Motor neuron (in vitro differentiated cells): ENCODE measurements around the gene TMEM212. TPM values are rescaled to one million over a fixed set of nuclear protein-coding genes. Genes with fewer than 3 reads are reported as not detected.

ENCODE experiments used
- ATAC-seq, 8 experiments: fragments of 200-7000 bp; cut with Tn5 transposase; replicated peaks in 6 of 8; 2 replicates each; pipeline ENCODE4 v1.8.0; 2021; ENCODE audit warnings: mild to moderate bottlenecking in 8 of 8, moderate library complexity in 8 of 8
- H3K27ac ChIP-seq, 2 donors: fragments of 250-450 bp; sonication (Bioruptor Pico); 2 replicates each; pipeline ENCODE4 v1.9.0; 2021; ENCODE audit warnings: antibody characterized with exemption in 2 of 2, mild to moderate bottlenecking in 2 of 2, moderate library complexity in 1 of 2
- H3K4me1 ChIP-seq, 2 donors: fragments of 250-450 bp; sonication (Bioruptor Pico); replicated peaks in 1 of 2; 2 replicates each; pipeline ENCODE4 v1.6.1; 2021; ENCODE audit warnings: antibody characterized with exemption in 2 of 2, mild to moderate bottlenecking in 2 of 2, moderate library complexity in 1 of 2
- H3K4me3 ChIP-seq, 5 donors: fragments of 250-450 bp; sonication (Bioruptor Pico); 2 replicates each; pipeline ENCODE4 v1.9.0; 2021; ENCODE audit warnings: antibody characterized with exemption in 5 of 5, mild to moderate bottlenecking in 5 of 5, moderate library complexity in 4 of 5
- WGBS, 10 experiments: fragments of 450-650 bp; shearing (Covaris generic); methylation state at CpG; one replicate each; pipeline ENCODE4 v1.0.0; 2022; 5-methylcytosine and 5-hydroxymethylcytosine counted together
- in situ Hi-C, 9 experiments: fragments of 400-800 bp; cut with MboI; loops; one replicate each; pipeline ENCODE4 v1.15.0; 2021; ENCODE audit warnings: low sequenced_read_pairs in 9 of 9, low pct_unique_long_range_greater_than_20kb in 2 of 9; ENCODE audit not compliant: unreplicated experiment in 9 of 9
- total RNA-seq, 8 experiments: library from RNA; unstranded; fragments of 300-600 nt; gene quantifications; 2 replicates each; pipeline versions ENCODE4 v1.2.3 to v1.2.4, GENCODE V29; 2022

Gene TMEM212
- total RNA-seq, 8 experiments from 2014 or later: 0.19 TPM; not detected in 7

DNA sequence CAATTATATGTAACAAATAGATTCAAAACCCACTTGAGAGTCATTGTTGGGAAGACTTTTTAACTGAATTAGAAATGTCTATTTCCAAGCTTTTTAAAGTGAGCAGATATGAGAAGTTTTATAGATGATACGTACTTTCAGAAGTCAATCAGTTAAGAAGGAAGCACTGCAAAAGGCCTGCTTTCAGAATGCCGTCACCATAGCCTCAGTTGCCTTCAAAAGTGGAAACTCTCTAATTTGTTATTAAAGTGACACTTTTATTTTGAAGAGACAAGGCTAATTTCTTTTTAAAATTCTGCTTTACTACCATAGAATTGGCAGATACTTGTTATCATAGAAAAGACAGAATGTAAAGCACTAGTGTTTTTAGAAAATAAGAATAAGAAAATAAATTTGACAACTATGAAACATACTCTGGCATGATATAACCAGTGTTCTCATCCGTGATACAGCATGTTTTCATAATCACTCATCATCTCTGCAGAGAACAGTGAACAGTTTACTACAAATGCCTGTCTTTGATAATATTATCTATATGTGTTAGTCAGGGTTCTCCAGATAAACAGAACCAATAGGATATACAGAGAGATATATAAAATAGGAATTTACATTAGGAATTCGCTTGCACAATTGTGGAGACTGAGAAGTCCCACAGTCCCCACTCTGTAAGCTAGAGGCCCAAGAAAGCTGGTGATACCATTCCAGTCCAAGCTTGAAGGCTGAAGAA, 25.9 kb upstream of the TMEM212 start:
- Histone ChIP-seq H3K4me1 (no peaks in the 10 kb centered on the region), H3K27ac (no peak overlapping the region), H3K4me3 (no peak overlapping the region)
- 61 to 100% (median 88%) methylated on average over 1 to 4 of the region's 4 CpGs; no CpG with 5 or more reads in 1 of the 10 experiments for WGBS, 10 experiments
- ATAC-seq: no peak
- in situ Hi-C loops: no loop called here

DNA sequence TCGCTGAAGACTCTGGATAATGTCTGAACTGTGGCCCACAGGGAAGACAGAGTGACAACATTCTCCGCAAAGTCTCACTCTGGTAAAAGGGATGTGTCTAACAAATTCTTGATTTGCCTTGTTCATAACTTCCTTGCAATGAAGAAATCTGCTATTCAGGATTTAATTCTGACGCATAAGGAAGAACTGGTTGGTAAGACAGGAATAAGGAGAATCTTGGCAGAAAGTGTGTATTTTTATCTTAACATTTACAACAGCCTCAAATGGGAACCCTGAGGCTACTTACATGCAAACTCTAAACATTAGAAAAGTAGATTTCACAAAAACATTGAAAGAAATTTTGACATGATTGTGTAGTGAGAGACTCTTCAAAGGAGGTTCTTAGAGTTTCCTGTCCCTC, 22.1 kb upstream of the TMEM212 start:
- no peak overlapping the region for H3K4me3 ChIP-seq
- no peak for ATAC-seq
- H3K4me1 ChIP-seq: no peaks in the 10 kb centered on the region
- in situ Hi-C loops: no loop called here
- no peak overlapping the region for H3K27ac ChIP-seq
- WGBS, 10 experiments: 65 to 100% (median 90%) methylated on average over 2 to 3 of the region's 3 CpGs

DNA sequence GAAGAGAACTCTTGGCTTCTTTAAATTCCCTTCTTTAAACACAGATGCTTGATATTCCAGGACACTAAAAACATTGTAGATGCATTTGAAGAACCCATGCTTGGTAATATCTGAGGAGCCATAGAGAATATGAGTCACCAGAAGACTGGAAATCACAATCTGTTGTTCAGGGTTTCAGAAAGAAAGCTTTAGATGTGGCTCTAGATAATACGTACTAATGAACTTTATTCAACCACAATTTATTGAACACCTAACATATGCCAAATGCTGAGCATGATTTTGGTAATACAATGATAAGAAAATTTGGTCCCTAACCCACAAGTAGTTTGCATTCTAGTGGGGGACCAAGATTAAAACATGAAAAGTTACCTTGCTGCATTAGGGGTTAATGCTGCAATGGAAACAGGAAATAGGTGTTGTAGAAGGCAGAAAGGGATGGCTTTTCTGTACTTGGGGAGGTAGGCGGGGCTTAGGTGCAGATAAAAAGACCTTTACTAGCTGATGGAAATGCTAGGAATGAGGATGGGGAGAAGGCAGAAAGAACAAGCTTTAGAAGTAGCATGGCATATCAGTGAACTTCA, 21.3 kb upstream of the TMEM212 start:
- Histone ChIP-seq H3K27ac (no peak overlapping the region), H3K4me1 (no peaks in the 10 kb centered on the region), H3K4me3 (no peak overlapping the region)
- in situ Hi-C loops: no loop called here
- 0 to 100% (median 94%) methylated on average over 1 to 2 of the region's 2 CpGs; no CpG with 5 or more reads in 1 of the 10 experiments for WGBS, 10 experiments
- ATAC-seq: no peak

DNA sequence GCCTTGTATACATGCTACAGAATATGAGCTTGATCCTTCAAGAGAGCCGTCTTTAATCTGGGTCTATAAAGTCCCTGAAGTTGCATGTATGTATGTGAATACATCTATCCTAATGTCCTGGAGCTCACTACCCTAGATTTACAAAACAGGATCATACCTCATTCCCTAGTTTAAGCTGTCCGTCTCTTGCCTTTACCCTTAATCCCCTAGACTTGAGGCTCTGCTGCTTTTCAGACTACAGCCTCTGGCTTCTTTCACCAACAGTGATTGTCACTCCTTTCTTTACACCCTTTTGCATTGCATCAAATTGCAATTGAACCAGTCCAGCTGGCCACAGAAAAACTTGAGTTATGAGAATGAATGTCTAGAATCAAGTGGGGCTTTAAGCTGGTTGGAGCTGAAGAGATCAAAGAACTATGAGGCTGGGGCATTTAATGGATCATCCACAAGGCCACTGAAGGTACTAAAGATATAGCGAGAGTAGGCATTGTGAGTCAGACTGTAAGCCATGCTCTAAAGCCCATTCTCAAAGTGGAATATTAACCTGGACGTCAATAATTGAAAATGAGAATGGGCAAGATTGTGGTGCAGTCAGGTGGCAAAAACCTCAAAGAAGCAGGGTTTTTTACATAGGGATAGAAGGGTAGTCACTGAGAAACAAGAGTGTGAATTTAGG, 20.6 kb upstream of the TMEM212 start:
- WGBS, 10 experiments: 60 to 100% (median 84%) methylated on average over 1 to 4 of the region's 4 CpGs; no CpG with 5 or more reads in 1 of the 10 experiments
- in situ Hi-C loops: no loop called here
- H3K4me3 ChIP-seq: no peak overlapping the region
- no peaks in the 10 kb centered on the region for H3K4me1 ChIP-seq
- no peak overlapping the region for H3K27ac ChIP-seq
- ATAC-seq: no peak

DNA sequence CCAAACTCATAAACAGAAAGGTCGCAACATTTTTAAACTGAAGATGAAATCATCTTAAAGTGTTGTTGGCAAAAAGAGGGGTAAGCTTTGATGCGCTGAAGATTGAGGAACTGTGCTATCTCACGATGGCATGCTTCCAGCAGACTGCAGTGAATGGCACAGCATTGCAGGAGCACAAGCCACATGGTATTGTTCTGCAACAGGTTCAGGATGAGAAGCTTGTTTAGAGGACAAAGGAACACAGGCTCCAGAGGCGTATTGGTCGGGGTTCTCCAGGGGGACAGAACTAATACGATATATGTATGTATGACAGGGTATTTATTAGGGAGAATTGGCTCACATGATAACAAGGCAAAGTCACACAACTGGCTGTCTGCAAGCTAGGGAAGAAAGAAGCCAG, 19.0 kb upstream of the TMEM212 start:
- in situ Hi-C loops: no loop called here
- Histone ChIP-seq H3K4me3 (no peak overlapping the region), H3K4me1 (no peaks in the 10 kb centered on the region), H3K27ac (no peak overlapping the region)
- no peak for ATAC-seq
- 27 to 100% (median 85%) methylated on average over 1 to 6 of the region's 6 CpGs; no CpG with 5 or more reads in 1 of the 10 experiments for WGBS, 10 experiments

DNA sequence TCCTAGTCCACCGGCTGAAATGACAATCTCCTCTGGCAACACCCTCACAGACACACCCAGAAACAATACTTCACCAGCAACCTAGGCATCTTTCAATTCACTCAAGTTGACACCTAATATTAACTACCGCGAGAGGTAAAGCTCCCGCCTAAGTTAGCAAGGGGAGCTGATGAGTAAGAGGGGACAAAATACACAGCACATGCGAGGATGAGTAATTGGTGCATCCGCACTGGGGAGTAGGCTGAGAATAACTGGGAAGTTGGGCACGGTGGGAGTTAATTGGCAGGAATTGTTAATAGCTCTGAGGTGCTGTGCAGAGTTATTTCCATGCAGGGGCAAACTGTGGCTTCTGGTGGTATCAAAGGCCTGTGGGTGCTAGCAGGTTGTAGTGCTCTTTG, 18.3 kb upstream of the TMEM212 start:
- Histone ChIP-seq H3K27ac (no peak overlapping the region), H3K4me1 (peaks cover 3 to 5% of the 10 kb centered on the region in 2 donors), H3K4me3 (no peak overlapping the region)
- 25 to 84% (median 77%) methylated on average over 1 to 7 of the region's 7 CpGs; no CpG with 5 or more reads in 2 of the 10 experiments for WGBS, 10 experiments
- in situ Hi-C loops: loop anchor here in 1 of 9 experiments (25.0 kb wide), 1 partner anchor 212 kb away; the partner anchor contains the start of gene FNDC3B
- peak in 3 of 8 experiments; percentile 31 to 46 (median 43) for ATAC-seq

DNA sequence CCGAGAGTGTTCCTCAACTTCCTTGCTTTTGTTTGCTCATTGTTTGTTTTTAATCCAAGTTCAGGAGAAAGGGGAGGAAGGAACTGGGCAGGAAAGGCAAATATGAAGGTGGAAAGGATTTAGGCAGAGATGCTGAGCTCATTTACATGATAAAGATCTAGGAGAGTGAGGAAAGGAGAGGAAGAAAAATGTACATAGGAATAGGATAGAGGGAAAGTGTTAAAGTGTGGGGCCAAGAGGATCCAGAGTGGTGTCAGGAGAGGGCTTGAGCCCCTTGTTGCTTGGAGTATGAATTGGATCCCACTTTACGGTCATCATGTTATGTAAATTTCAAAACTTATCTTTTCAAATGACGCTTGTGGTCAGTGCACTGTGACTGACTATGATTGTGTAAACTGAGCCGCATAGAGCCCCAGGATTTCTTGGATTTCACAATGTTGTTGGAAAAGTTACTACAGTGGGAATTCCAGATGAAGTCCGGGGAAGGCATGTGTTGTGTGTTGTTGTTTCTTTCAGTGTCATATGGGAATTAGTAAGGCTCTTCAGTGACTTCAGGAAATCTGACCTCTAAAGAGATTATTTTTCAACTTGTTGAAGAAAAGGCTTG, 17.8 kb upstream of the TMEM212 start:
- H3K4me1 ChIP-seq: peaks cover 5 to 6% of the 10 kb centered on the region in 2 donors
- in situ Hi-C loops: loop anchor here in 1 of 9 experiments (25.0 kb wide), 1 partner anchor 212 kb away; the partner anchor contains the start of gene FNDC3B
- H3K27ac ChIP-seq: no peak overlapping the region
- ATAC-seq: peak in 3 of 8 experiments; percentile 25 to 62 (median 47)
- WGBS, 10 experiments: 10 to 93% (median 61%) methylated on average over 1 to 5 of the region's 5 CpGs
- H3K4me3 ChIP-seq: no peak overlapping the region

DNA sequence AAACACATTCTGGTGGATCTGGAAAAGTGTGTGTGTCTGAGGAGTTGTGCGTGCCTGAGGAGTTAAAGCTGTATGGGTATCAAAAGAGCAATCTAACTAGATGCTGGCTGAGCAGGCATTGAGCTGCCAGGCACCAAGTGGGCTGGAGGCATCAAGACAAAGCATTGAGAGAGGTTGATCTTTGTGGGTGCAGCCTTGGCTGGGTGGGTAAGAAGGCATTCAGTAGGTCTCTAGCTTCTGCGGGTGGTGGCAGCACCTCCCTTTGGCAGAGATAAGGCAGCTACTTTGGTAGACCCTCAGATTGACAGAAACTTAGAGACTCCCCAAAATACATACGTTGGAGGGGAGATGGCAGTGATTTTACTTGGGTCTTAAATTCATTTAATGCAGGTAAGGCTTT, 15.8 kb upstream of the TMEM212 start:
- 63 to 100% (median 100%) methylated on average over 1 to 2 of the region's 3 CpGs; no CpG with 5 or more reads in 3 of the 10 experiments for WGBS, 10 experiments
- Histone ChIP-seq H3K27ac (no peak overlapping the region), H3K4me1 (peaks cover 5 to 6% of the 10 kb centered on the region in 2 donors), H3K4me3 (no peak overlapping the region)
- in situ Hi-C loops: loop anchor here in 1 of 9 experiments (25.0 kb wide), 1 partner anchor 210 kb away; the partner anchor contains the start of gene FNDC3B
- ATAC-seq: no peak

DNA sequence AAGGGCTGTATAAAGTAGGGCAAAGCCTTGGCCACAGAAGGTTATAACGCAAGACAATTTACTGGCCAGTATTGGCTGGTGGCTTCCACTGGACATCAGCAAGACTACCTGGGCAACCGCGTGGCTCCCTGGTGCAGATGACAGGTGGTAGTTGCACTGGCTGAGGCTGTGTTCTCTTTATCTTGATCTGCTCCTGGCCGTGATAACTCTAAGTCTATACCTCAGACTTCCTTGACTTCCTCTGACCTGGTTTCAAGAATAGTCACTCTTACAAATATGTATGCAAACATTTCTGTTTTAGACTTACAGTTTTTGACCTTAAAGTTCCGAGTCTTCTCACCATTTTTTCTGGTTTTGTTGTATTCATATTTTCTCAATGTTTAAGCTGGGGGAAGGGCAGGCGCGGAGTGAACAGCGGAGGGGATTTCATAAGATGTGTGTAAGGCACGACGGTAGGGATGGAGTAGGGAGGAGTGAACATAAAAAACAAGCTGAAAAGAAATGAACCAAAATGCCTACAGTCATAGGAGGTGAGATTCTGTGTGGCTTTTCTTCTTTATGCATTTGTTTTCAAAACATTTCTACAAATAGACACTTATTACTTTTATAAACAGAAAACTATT, 15.2 kb upstream of the TMEM212 start:
- Histone ChIP-seq H3K27ac (no peak overlapping the region), H3K4me3 (no peak overlapping the region), H3K4me1 (peaks cover 5 to 6% of the 10 kb centered on the region in 2 donors)
- in situ Hi-C loops: loop anchor here in 1 of 9 experiments (25.0 kb wide), 1 partner anchor 209 kb away; the partner anchor contains the start of gene FNDC3B
- ATAC-seq: no peak
- whole genome bisulfite sequencing, 10 experiments: 86 to 100% (median 90%) methylated on average over 2 to 10 of the region's 10 CpGs

DNA sequence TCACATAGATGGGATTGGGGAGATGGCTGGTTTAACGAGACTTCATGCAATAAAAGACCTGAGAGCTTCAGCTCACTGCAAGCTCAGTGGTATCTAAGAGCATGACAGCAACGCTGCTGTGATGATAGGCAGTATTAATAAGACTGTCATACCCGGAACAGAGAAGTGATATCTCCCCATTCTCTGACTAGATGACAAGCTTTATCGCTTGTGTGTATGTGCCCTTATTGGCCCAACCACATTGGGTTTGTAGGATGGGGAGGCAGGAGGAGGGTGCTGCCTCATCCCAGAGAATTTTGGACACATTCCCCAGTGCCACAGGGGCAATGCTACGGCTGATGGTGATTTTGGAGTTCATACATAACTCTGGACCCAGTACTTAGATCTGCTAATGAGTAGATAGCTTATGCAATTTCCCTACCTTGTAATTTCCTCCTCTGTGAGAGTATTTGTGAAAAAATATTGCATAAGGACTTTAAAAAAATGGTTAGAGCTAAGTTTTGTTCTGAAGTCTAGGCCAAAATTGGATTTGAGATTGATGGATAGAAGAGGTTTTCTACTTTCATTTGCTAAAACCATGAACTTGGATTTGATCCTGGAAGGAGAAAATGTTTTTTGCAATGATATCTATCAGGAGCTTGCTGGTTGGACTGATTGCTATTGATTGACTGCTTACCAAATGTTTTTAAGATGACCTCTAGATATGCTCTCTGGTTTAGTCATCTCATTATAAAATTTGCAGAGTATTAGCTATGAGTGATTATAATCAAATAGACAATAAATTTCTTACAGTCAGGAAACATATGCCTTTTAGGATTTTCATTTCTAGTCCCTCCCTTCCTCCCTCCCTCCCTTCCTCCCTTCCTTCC, 14.0 kb upstream of the TMEM212 start:
- 60 to 94% (median 80%) methylated on average over 1 to 4 of the region's 5 CpGs; no CpG with 5 or more reads in 3 of the 10 experiments for WGBS, 10 experiments
- peaks cover 5 to 6% of the 10 kb centered on the region in 2 donors for H3K4me1 ChIP-seq
- in situ Hi-C loops: loop anchor here in 1 of 9 experiments (25.0 kb wide), 1 partner anchor 208 kb away; the partner anchor contains the start of gene FNDC3B
- H3K27ac ChIP-seq: no peak overlapping the region
- ATAC-seq: no peak
- H3K4me3 ChIP-seq: no peak overlapping the region

DNA sequence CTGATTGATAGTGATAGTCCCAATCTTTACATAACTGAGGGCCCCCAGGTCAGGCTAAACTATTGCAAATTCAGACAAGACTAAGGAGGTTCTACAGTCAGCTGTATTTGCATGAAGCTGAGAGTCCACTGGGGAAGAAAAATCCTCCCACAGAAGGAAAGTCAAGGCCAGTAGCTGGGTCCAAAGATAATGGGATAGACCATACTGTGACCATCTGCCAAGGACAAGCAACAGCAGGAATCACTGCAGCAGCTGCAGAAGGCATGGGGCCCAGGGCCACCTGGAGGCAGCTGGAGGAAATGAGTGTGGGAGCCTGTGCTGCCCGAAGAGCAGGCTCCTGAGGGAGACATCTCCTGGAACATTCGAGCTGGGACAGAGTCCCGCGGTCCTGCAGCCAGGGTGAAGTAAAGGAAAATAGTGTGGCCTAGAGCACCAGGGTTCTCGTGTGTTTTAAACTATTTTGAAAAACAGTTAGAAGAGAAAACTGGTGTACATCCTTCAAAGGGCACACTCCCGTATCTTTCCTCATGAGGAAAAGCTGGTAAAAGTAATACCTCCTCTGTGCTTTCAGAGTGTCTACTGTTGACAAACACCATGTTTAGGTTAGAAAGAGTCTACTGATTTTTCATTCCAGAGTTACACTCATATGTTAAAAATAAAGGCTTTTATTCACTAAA, 13.2 kb upstream of the TMEM212 start:
- no peak overlapping the region for H3K4me3 ChIP-seq

More for the DNA sequence above, 13.2 kb upstream of the TMEM212 start:
- in situ Hi-C loops: loop anchor here in 1 of 9 experiments (25.0 kb wide), 1 partner anchor 207 kb away; the partner anchor contains the start of gene FNDC3B
- Histone ChIP-seq H3K27ac (no peak overlapping the region), H3K4me1 (peaks cover 5 to 6% of the 10 kb centered on the region in 2 donors)
- 13 to 64% (median 35%) methylated on average over 1 to 5 of the region's 6 CpGs; no CpG with 5 or more reads in 1 of the 10 experiments for WGBS, 10 experiments
- peak; percentile 87 to 99 (median 95) for ATAC-seq
